ENCODE data around the gene RND1.

The RND1 gene

GRCh38 chr12:48826209-48826855, 39.3 kb downstream of the RND1 start:
- no peak for DNase-seq

DNA sequence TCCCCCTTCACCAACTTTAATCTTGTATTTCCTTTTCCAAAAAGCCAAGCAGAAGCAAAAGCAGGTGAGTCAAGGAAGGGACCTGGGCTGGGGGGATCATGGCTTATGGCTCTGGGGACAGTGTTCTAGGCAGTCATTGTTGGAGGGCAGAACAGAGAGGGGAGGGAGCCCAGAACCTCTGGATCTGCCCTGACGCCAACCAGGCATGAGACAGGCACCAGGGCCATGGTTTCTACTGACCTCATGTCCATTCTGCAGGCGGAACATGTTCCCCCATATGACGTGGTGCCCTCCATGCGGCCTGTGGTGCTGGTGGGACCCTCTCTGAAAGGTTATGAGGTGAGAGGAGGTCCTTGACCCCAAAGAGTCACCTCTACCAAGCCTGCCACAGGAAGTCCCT, 40.8 kb downstream of the RND1 start:
- no peak for DNase-seq

- peak; percentile 15 for DNase-seq
Observed at GRCh38 chr12:48824112-48824511, 41.6 kb downstream of the RND1 start.

DNA sequence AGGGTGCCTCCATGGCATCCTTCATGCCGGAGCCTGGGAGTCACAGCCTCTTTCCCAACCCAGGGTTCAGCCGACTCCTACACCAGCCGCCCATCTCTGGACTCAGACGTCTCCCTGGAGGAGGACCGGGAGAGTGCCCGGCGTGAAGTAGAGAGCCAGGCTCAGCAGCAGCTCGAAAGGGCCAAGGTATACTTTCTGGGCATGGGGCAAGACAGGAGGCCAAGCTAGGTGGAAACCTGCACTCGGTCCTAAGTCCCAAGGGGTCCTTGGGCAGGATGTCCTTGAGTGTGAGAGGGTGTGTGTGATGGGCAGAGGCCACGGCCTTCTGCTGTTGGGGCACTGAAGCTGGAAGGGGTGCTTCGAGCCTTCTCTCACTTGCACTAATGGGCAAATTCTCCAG, 42.4 kb downstream of the RND1 start:
- no peak for DNase-seq

DNA sequence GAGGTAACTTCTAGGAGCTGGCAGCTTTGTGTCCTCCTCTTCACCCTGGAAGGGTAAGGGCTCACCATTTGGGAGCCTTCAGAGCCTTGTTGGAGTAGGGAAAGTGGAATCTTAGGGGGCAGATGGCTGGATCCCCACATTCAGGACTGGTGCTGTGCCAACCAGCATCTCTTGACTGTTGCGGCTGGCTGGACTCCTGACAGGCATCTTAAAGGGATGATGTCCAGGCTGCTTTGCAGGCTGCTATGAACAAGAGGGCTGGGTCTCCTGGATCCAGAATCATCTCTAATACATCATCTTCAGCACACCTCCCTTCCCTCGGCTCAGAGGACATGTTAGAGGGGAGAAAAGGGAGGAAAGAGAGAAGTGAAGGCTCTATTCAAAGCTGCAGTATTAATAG, 43.0 kb downstream of the RND1 start:
- DNase-seq: no peak

GRCh38 chr12:48822139-48822538, 43.5 kb downstream of the RND1 start:
- DNase-seq: no peak

DNA sequence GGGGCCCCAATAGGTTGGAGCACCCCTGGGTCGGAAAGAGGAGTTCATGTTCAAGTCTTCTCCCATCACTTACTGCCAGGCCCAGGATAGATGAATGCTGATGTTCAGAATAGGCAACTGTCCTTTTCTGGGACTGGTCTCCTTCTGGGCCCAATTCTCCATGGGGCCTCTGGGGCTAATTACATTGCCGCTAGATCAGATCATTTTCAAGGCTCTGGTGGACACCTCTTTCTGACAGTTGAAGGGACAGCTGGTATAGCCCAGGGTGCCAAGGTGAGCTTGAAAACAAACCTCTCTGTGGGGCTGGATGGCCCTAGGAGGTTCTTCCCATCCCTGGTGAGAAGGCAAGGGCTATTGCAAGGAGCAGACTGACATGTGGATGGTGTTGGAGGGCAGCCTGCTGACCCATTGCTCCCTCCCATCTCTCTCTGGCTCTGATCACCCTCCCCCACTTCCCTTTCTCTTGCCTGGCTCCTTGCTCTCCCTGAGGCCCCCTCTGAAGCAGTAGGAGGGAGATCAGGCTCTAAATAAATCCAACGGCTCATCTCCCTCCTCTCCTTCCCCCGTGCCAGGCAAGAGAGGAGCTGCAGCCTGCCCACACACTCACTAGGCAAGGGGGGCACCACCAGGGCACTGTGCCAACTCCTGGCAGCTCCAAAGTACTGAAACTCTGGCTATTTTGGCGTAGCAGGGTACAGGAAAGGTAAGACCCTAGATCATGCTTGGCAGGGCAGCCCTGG, 45.5 kb downstream of the RND1 start:
- DNase-seq: no peak

GRCh38 chr12:48818831-48819590, 46.7 kb downstream of the RND1 start:
- DNase-seq: peak; percentile 46

GRCh38 chr12:48817873-48818830, 47.5 kb downstream of the RND1 start, which contains the start of gene CACNB3:
TSS of gene CACNB3 (plus strand) at chr12:48818496. CDS start at chr12:48818930, 434 bp downstream.
- DNase-seq: peak; percentile 78

- no peak for DNase-seq
Observed at GRCh38 chr12:48816143-48816854, 49.4 kb downstream of the RND1 start.

DNA sequence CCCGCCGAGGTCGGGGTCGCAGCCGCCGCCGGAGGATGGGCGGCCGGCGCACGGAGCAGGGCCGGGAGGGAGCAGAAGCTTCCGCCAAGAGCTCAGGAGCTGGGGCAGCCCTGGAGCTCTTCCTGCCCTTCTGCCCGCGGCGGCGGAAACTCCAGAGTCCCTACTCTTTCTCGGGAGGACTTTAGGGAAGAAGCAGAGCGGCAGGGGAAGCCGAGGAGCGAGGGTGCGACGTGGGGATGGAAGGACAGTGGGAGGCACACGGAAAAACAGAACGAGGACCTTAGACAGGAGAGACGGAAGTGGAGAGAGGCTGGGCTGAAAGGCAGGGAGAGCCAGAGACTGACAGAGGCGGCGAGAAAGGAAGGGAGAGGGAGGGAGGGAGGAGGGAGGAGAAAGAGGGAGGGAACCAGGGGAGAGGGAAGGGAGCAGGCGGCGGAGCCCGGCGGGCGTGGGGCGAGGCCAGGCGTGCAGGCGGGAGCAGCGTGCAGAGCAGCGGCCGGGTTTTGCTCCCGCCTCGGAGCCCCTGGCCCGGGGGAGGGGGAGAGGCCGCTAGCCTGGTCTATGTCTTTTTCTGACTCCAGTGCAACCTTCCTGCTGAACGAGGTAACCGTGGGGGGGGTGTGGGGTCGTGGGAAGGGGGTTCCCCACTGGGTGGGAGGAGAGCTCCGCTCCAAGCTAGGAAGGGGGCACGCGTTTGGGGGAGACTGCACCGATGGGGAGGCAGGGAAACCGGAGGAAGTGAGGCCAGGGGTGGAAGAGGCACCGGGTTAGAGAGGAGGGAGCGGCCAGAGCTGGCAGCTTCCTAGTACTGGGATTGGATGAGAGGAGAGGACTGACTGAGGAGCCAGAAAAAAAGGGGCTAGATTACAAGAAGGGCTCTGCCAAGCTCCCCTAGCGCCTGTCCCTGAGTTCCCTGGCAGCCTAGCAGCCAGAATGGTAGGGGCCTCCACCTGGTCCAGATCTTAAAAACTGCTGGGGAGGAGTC, 50.3 kb downstream of the RND1 start:
- DNase-seq: peak; percentile 37

- peak; percentile 76 for DNase-seq
Observed at GRCh38 chr12:48814262-48815125, 51.2 kb downstream of the RND1 start.

GRCh38 chr12:48813465-48814261, 52.0 kb downstream of the RND1 start:
- DNase-seq: no peak

GRCh38 chr12:48812389-48812788, 53.3 kb downstream of the RND1 start:
- DNase-seq: no peak

DNA sequence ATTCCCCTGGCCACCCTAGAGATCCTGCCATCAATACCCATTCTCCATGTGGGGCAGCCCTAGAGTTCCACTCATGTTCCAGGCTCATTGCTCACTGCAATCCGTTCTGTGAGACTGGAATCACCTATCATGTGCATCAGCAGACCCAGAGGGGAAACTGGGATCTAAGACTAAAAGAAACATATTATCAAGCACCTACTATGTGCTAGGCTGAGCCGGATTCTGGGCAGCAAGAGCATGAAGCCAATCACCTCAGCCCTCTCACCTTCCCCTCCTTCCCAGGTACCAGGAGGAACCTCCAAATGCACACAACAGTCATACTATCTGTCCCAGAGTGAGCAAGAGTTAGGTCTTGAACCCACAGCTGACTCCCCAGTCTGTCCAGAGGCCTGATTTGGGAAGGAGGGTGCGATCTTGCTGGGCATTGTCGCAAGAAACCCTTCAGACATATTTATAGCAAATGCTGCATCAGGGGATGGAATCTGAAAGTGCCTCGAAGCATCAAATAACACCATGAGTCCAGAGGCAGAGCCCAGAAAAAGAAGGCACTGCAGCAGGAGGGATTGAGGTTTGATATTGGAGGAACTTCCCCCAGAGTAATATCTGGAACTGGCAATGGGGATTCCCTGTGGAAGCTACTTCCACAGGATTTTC, 54.1 kb downstream of the RND1 start:
- no peak for DNase-seq

DNA sequence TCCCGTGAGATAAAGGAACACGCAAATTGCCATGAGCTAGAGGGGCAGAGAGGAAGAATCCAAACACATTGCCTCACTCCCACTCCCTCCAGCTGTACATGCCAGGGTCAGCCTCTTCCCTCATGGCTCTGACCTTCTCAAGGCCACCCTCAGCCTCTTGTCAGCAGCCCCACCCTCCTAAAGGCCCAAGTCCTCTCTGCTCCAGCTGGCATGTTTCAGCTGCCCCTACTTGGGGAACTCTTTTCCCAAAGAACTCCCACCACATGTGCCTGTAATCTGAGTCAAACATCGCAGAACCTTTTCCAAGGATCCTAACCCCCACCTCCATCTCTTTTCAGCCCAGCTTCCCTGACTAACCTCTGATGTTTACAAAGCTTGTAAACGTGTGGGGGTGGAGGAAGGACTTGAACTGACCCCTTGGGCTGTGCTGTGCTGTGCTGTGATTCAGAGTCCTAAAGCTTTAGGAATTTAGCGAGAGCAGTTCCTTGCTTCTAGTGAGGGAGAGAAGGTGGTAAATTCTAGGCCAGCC, 54.7 kb downstream of the RND1 start:
- no peak for DNase-seq

DNA sequence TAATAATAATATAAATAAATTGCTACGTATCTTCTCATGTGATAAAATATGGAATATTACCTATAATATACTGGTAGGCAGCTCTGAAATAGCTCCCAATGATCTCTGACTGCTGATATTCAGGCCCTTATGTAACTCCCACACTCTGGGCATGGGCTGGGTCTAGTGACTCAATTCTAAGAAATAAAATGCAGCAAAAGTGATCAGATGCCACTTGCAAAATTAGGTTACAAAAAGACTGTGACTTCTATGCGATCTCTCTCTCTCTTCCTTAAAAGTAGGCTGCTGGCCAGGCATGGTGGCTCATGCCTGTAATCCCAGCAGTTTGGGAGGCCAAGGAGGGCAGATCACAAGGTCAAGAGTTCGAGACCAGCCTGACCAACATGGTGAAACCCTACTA, 57.7 kb downstream of the RND1 start:
- no peak for DNase-seq
